ENCODE results near the gene STPG3. TPM values are rescaled to one million over a fixed set of nuclear protein-coding genes. Genes with fewer than 3 reads are reported as not detected.

STPG3 gene
- total and polyA plus RNA-seq, 9 of the 15 experiments (the other 6 are each of a cell fraction or from before 2014, with no cell fraction given), result not detected

DNA sequence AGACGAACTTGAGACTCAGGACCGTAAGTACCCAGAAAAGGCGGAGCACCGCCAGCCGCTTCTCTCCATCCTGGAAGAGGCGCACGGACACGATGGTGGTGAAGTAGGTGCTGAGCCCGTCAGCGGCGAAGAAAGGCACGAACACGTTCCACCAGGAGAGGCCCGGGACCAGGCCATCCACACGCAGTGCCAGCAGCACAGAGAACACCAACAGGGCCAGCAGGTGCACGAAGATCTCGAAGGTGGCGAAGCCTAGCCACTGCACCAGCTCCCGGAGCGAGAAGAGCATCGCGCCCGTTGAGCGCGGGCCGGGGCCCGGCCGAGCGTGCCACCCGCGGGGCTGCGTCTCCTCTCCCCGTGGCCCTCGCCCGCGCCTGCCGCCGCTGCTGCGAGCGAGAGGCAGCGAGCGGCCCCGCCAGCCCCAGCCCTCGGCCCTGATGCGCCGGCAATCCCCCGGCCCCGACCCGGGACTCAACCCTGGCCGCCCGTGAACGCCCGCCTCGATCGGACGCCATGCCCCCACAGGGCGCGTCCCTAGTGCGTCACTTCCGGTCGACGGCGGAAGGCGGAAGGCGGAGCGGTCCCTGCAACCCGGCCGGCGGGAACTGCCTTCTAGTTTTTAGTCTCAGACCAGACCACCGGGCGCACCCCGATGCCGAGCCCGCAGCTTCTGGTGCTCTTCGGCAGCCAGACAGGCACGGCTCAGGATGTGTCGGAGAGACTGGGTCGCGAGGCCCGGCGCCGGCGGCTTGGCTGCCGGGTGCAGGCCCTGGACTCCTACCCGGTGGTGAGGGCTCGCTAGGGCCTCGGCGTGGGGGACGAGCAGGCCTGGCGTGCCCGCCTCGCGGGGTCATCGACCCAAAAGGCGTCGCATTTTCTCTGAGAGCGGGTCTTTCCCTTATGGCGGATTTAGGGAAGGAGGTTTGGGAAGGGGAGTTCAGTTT, 45.7 kb upstream of the STPG3 start, which contains the start of the genes NDOR1 and TMEM203:
TSS of gene NDOR1 (plus strand) at position 575 of the 944 bp plus-strand sequence. CDS start at position 653, 78 bp downstream.
TSS of gene TMEM203 (minus strand) at position 523 of the 944 bp plus-strand sequence. CDS start at position 289, 234 bp downstream.
- H3K4me3 ChIP-seq, result peak within 1 kb of the TSS; percentile 99
- no peaks in the 10 kb centered on the region; the same call in 1 of the 2 replicates for H4K20me1 ChIP-seq (replicated peaks; ENCODE audit: control insufficient read depth, insufficient read depth, low read length)
- POLR2A ChIA-PET, result interaction anchor here (1.0 to 5.7 kb wide), 5 partner anchors 10 to 119 kb away, joined by 3 to 56 read pairs (median 5); partner anchors contain the start of genes ANAPC2, MAN1B1 and SSNA1
- H3K9me3 ChIP-seq (replicated peaks; ENCODE audit: control insufficient read depth, insufficient read depth, low read depth, low read length), result no peaks in the 10 kb centered on the region
- H3K4me2 ChIP-seq (ENCODE audit: insufficient read depth, low read length), result peak within 1 kb of the TSS; percentile 95
- H3K9me1 ChIP-seq (ENCODE audit: control insufficient read depth, insufficient read depth, low read length), result peaks cover 3% of the 10 kb centered on the region
- peaks cover 59% of the 10 kb centered on the region for H3K79me2 ChIP-seq (ENCODE audit: control insufficient read depth, insufficient read depth, low read length)
- CTCF ChIA-PET (ENCODE audit: low intra/inter-chr PET ratio), result no interaction called here
- no TSS peak for BruUV-seq (replicated peaks)
- in situ Hi-C loops (cut with MboI), result no loop called here
- peaks cover 28 to 59% of the 10 kb centered on the region in 2 experiments for H3K4me1 ChIP-seq (replicated peaks in 1 of 2; ENCODE audit: control insufficient read depth in 2 of 2, insufficient read depth in 2 of 2, low read length in 2 of 2)
- no peaks in the 10 kb centered on the region for H3K27me3 ChIP-seq (ENCODE audit: control insufficient read depth in 2 of 2, insufficient read depth in 2 of 2, low read length in 2 of 2)
- intact Hi-C loops (cut with micrococcal nuclease), result no loop called here
- peaks cover 43% of the 10 kb centered on the region; the same call in 2 of the 3 replicates for H3K36me3 ChIP-seq (ENCODE audit: control insufficient read depth, insufficient read depth, low read length)
- peak within 1 kb of the TSS; percentile 88 for H3K27ac ChIP-seq (ENCODE audit: extremely low read depth, low read depth, low read length)
- H3K9ac ChIP-seq (ENCODE audit: insufficient read depth in 1 of 2, low read depth in 2 of 2, low read length in 2 of 2), result peak within 1 kb of the TSS; percentile 92 to 98
- WGBS (ENCODE audit: insufficient coverage, low coverage, missing lambda C conversion rate), result under 1% methylated on average over 63 of the region's 98 CpGs
- FAIRE-seq, result peak; percentile 69
- H2AFZ ChIP-seq (ENCODE audit: low read depth, low read length), result peak within 1 kb of the TSS; percentile 77
- peak; percentile 89 to 94 (median 91) for DNase-seq (ENCODE audit: extremely low read depth in 1 of 4, low spot score in 3 of 4)
- ATAC-seq, result peak; percentile 60
- TF ChIP-seq ZKSCAN1 (IDR thresholded peaks at IDR 0.05; ENCODE audit: low read depth, low read length) (0 out of 2 replicates have a peak, but pooled peaks have one; percentile 34), COPS2 (conservative IDR thresholded peaks at IDR 0.05) (no peak), ESRRA (IDR thresholded peaks at IDR 0.05; ENCODE audit: borderline replicate concordance, low read depth) (peak; percentile 65), KDM4B (IDR thresholded peaks at IDR 0.05; ENCODE audit: borderline replicate concordance in 2 of 2, low read depth in 1 of 2) (peak in 1 of 2 experiments; percentile 90; a peak in 2 of 4 replicates), SUPT5H (IDR thresholded peaks at IDR 0.05) (peak; percentile 77), DPF2 (IDR thresholded peaks at IDR 0.05) (no peak), DDX20 (tag; IDR thresholded peaks at IDR 0.05; ENCODE audit: low read depth) (no peak), MIER1 (IDR thresholded peaks at IDR 0.05; ENCODE audit: low read depth) (no peak), RBFOX2 (IDR thresholded peaks at IDR 0.05; ENCODE audit: low read depth, low read length) (peak; percentile 94), PCBP1 (IDR thresholded peaks at IDR 0.05; ENCODE audit: low read depth, low read length, poor library complexity, severe bottlenecking) (peak; percentile 79), NR2C1 (IDR thresholded peaks at IDR 0.05) (no peak), NR2C1 (tag; IDR thresholded peaks at IDR 0.05) (peak; percentile 50), ILK (tag; IDR thresholded peaks at IDR 0.05; ENCODE audit: borderline replicate concordance, low read depth) (no peak)
- TF ChIP-seq, protein P1, sequence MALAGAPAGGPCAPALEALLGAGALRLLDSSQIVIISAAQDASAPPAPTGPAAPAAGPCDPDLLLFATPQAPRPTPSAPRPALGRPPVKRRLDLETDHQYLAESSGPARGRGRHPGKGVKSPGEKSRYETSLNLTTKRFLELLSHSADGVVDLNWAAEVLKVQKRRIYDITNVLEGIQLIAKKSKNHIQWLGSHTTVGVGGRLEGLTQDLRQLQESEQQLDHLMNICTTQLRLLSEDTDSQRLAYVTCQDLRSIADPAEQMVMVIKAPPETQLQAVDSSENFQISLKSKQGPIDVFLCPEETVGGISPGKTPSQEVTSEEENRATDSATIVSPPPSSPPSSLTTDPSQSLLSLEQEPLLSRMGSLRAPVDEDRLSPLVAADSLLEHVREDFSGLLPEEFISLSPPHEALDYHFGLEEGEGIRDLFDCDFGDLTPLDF (CRISPR knock-in tag; IDR thresholded peaks at IDR 0.05), result peak; percentile 79
- TF ChIP-seq, protein P2, sequence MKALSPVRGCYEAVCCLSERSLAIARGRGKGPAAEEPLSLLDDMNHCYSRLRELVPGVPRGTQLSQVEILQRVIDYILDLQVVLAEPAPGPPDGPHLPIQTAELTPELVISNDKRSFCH (CRISPR knock-in tag; IDR thresholded peaks at IDR 0.05), result no peak
- TF ChIP-seq, protein P2 (tag; IDR thresholded peaks at IDR 0.05), result 0 out of 2 replicates have a peak, but pooled peaks have one; percentile 19
- TF ChIP-seq, protein P3, sequence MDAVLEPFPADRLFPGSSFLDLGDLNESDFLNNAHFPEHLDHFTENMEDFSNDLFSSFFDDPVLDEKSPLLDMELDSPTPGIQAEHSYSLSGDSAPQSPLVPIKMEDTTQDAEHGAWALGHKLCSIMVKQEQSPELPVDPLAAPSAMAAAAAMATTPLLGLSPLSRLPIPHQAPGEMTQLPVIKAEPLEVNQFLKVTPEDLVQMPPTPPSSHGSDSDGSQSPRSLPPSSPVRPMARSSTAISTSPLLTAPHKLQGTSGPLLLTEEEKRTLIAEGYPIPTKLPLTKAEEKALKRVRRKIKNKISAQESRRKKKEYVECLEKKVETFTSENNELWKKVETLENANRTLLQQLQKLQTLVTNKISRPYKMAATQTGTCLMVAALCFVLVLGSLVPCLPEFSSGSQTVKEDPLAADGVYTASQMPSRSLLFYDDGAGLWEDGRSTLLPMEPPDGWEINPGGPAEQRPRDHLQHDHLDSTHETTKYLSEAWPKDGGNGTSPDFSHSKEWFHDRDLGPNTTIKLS (IDR thresholded peaks at IDR 0.05; ENCODE audit: borderline replicate concordance, low read depth), result peak; percentile 59; the same call in 1 of the 2 replicates
